CD8-positive, alpha-beta memory T cell (primary cell): ENCODE results near the gene EXOC6B. TPM values are rescaled to one million over a fixed set of nuclear protein-coding genes. Genes with fewer than 3 reads are reported as not detected.
A peak's percentile ranks its signal among the peaks of the same experiment; 100 is the strongest.

Source experiments
- CTCF ChIA-PET: fragments of 350-600 bp; sonication (Branson Sonifier 250); formaldehyde crosslinking; loops from one replicate; lab custom pipeline; 2021; ENCODE audit warnings: antibody characterized with exemption; lab: Charles Lee
- POLR2A ChIA-PET: fragments of 350-600 bp; sonication (Branson Sonifier 250); formaldehyde crosslinking; loops from one replicate; lab custom pipeline; 2021; ENCODE audit warnings: antibody characterized with exemption; lab: Charles Lee
- DNase-seq, 5 donors: peaks; one replicate each; pipeline versions ENCODE4 v3.0.0 to v3.0.0-alpha.2; 2020 to 2022; ENCODE audit warnings: mixed read lengths in 1 of 5
- H3K27ac ChIP-seq: one replicate; pipeline ENCODE4 v1.7.0; 2013; ENCODE audit warnings: low read depth, mild to moderate bottlenecking, low read length, moderate library complexity
- H3K27me3 ChIP-seq: 2 replicates; pipeline ENCODE4 v1.7.0; 2013; ENCODE audit warnings: low read length, mild to moderate bottlenecking; ENCODE audit not compliant: insufficient read depth, poor library complexity, severe bottlenecking
- H3K36me3 ChIP-seq: 2 replicates; pipeline ENCODE4 v1.7.0; 2013; ENCODE audit warnings: mild to moderate bottlenecking, low read length, moderate library complexity; ENCODE audit not compliant: insufficient read depth
- H3K4me1 ChIP-seq: 2 replicates; pipeline ENCODE4 v1.7.0; 2013; ENCODE audit warnings: mild to moderate bottlenecking, low read length, moderate library complexity; ENCODE audit not compliant: insufficient read depth
- H3K4me3 ChIP-seq: 2 replicates; pipeline ENCODE4 v1.7.0; 2013; ENCODE audit warnings: mild to moderate bottlenecking, low read length
- H3K9me3 ChIP-seq: 2 replicates; pipeline ENCODE4 v1.7.0; 2013; ENCODE audit warnings: mild to moderate bottlenecking, low read length
- H3K27ac Mint-ChIP-seq, 8 donors: one replicate each; pipeline ENCODE4 v1.8.0; 2020 to 2021; ENCODE audit warnings: mixed read lengths in 8 of 8, mild to moderate bottlenecking in 6 of 8, inconsistent platforms in 3 of 8, moderate library complexity in 3 of 8
- H3K27me3 Mint-ChIP-seq, 2 donors: one replicate each; pipeline ENCODE4 v1.8.0; 2020 to 2021; ENCODE audit warnings: mixed read lengths in 2 of 2, mild to moderate bottlenecking in 1 of 2, moderate library complexity in 1 of 2
- H3K36me3 Mint-ChIP-seq, 3 donors: one replicate each; pipeline ENCODE4 v1.8.0; 2020 to 2021; ENCODE audit warnings: mixed read lengths in 3 of 3, inconsistent platforms in 1 of 3, mild to moderate bottlenecking in 1 of 3
- H3K4me1 Mint-ChIP-seq, 3 donors: one replicate each; pipeline ENCODE4 v1.8.0; 2020 to 2021; ENCODE audit warnings: mixed read lengths in 3 of 3, inconsistent platforms in 1 of 3, mild to moderate bottlenecking in 1 of 3
- H3K4me3 Mint-ChIP-seq, 7 donors: one replicate each; pipeline ENCODE4 v1.8.0; 2020 to 2021; ENCODE audit warnings: mixed read lengths in 7 of 7, mild to moderate bottlenecking in 6 of 7, moderate library complexity in 4 of 7, inconsistent platforms in 2 of 7
- H3K9me3 Mint-ChIP-seq, 5 donors: one replicate each; pipeline ENCODE4 v1.8.0; 2020 to 2022; ENCODE audit warnings: mixed read lengths in 5 of 5, mild to moderate bottlenecking in 3 of 5, moderate library complexity in 2 of 5, inconsistent platforms in 1 of 5
- polyA plus RNA-seq: library from polyadenylated mRNA; unstranded; fragments of 300-500 nt; fragmentation: Illumina TruSeq; gene quantifications from one replicate; pipeline ENCODE4 v1.2.3, GENCODE V29; 2021
- total RNA-seq, 2 experiments: library from RNA; stranded (reverse); gene quantifications; one replicate each; pipeline ENCODE4 v1.2.3, GENCODE V29; 2021

EXOC6B gene
- total and polyA plus RNA-seq, 3 experiments from 2014 or later: 2.1 to 9.4 (median 7.1) TPM

DNA sequence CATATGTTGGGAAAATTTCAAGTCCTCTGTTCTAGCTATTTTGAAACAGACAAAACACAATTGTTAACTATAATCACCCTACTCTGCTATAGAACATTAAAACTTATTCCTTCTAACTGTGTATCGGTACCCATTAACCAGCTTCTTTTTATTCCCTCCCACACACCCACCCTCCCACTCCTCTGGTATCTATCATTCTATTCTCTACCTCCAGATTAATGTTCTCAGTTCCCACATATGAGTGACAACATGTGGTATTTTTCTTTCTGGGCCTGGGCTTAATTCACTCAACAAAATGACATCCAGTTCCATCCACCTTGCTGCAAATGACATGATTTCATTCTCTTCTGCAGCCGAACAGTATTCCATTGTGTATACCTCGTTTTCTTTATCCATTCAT lies 43.3 kb downstream of the EXOC6B start:
- Histone ChIP-seq H3K4me1 (no peaks in the 10 kb centered on the region), H3K27ac (no peak overlapping the region), H3K9me3 (no peaks in the 10 kb centered on the region), H3K36me3 (no peaks in the 10 kb centered on the region), H3K4me3 (no peak overlapping the region), H3K27me3 (no peaks in the 10 kb centered on the region)
- ChIA-PET POLR2A (no interaction called here), CTCF (no interaction called here)
- Mint-ChIP-seq H3K4me1 (no peaks in the 10 kb centered on the region), H3K27me3 (no peaks in the 10 kb centered on the region), H3K27ac (no peak overlapping the region), H3K4me3 (no peak overlapping the region), H3K9me3 (no peaks in the 10 kb centered on the region), H3K36me3 (peaks cover 0 to 7% (median 6%) of the 10 kb centered on the region in 3 donors)
- no peak for DNase-seq

DNA sequence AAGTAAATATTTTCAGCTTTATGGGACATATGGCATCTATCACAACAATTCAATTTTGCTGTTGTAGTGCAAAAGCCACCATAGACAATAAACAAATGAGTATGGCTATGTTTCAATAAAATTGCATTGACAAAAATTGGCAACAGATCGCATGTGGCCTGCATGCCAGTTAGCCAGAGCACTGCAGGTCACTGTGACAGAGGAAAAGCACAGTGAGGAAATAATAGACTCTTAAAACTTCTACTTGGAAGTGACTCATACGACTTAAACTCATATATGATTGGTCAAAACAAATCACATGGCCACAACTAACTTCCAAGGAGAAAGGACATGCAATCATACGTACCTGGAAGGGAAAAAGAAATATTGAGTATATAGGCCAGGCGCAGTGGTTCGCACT lies 44.4 kb downstream of the EXOC6B start:
- no peaks in the 10 kb centered on the region for H3K27me3 Mint-ChIP-seq
- DNase-seq: no peak
- no peaks in the 10 kb centered on the region for H3K9me3 Mint-ChIP-seq
- Histone ChIP-seq H3K27me3 (no peaks in the 10 kb centered on the region), H3K36me3 (no peaks in the 10 kb centered on the region), H3K4me1 (no peaks in the 10 kb centered on the region), H3K9me3 (no peaks in the 10 kb centered on the region), H3K4me3 (no peak overlapping the region), H3K27ac (no peak overlapping the region)
- ChIA-PET CTCF (no interaction called here), POLR2A (no interaction called here)
- no peak overlapping the region for H3K27ac Mint-ChIP-seq
- H3K4me3 Mint-ChIP-seq: no peak overlapping the region
- H3K4me1 Mint-ChIP-seq: no peaks in the 10 kb centered on the region
- H3K36me3 Mint-ChIP-seq: peaks cover 0 to 7% (median 6%) of the 10 kb centered on the region in 3 donors

DNA sequence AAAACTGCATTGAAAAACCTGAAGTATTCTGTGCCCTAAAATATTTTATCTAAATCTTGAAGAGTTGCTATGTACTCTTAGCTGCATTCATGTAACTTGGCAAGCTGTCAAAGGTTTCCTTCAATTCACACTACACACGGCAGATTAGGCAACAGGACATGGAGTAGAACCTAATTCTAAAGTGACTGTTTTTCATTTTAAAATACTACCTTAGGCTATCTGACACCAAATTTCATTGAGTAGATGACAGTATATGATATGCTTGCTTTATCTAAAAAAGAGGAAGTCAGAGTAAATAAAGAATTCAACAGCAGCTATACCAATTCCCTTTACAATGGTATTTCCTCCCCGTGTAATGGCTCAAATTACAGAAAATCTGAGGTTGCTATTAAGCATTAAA lies 45.4 kb downstream of the EXOC6B start:
- peaks cover 0 to 7% (median 6%) of the 10 kb centered on the region in 3 donors for H3K36me3 Mint-ChIP-seq
- CTCF ChIA-PET: interaction anchor here (1.1 kb wide), 1 partner anchor 82 kb away, joined by 3 read pairs; no protein-coding TSS in a partner anchor
- Histone ChIP-seq H3K4me1 (no peaks in the 10 kb centered on the region), H3K9me3 (no peaks in the 10 kb centered on the region), H3K4me3 (no peak overlapping the region), H3K27ac (no peak overlapping the region), H3K27me3 (no peaks in the 10 kb centered on the region), H3K36me3 (no peaks in the 10 kb centered on the region)
- H3K27ac Mint-ChIP-seq: no peak overlapping the region
- DNase-seq: no peak
- H3K27me3 Mint-ChIP-seq: no peaks in the 10 kb centered on the region
- no peaks in the 10 kb centered on the region for H3K4me1 Mint-ChIP-seq
- POLR2A ChIA-PET: no interaction called here
- H3K9me3 Mint-ChIP-seq: no peaks in the 10 kb centered on the region
- no peak overlapping the region for H3K4me3 Mint-ChIP-seq

DNA sequence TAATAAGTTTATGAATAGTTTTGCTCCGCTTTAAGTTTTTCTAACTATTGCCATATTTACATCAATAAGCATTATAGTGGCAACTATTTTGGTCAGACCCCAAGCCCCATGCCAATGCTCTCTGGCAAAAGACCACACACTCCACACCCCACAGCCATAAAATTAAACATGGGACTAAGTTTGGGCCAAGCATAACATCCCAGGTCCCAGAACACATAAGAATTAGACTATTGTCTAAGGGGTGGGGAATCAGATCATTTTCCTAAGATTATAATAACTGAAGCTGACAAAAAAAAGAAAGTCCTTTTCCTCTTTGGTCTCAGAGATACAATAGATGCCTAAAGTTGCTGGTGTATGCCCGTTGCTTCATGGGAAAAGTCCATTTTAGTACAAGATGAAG lies 46.3 kb downstream of the EXOC6B start:
- H3K27ac ChIP-seq: no peak overlapping the region
- H3K4me1 Mint-ChIP-seq: no peaks in the 10 kb centered on the region
- H3K9me3 Mint-ChIP-seq: no peaks in the 10 kb centered on the region
- ChIA-PET POLR2A (no interaction called here), CTCF (no interaction called here)
- no peak for DNase-seq
- peaks cover 0 to 9% (median 6%) of the 10 kb centered on the region in 3 donors for H3K36me3 Mint-ChIP-seq
- H3K36me3 ChIP-seq: no peaks in the 10 kb centered on the region
- H3K9me3 ChIP-seq: no peaks in the 10 kb centered on the region
- H3K27me3 ChIP-seq: no peaks in the 10 kb centered on the region
- no peaks in the 10 kb centered on the region for H3K4me1 ChIP-seq
- H3K4me3 Mint-ChIP-seq: no peak overlapping the region
- H3K4me3 ChIP-seq: no peak overlapping the region
- H3K27me3 Mint-ChIP-seq: no peaks in the 10 kb centered on the region
- H3K27ac Mint-ChIP-seq: no peak overlapping the region

DNA sequence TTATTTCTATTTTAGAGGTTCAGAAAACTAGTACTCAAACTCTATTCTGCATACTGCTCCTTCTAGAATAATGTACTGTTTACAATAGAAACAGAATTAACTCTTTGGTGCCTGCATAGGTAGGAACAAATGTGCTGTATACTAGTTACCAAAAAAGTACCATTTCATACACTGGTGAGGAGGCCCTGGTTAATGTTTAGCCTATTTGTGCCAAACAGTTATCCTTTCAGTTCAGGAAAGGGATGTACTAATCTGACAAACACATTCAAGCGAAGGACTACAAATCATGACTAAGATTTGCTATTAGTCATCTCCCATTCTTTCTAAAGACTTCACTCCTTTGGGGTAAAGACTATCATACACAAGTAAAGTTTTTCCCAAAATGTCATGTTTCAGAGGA lies 47.4 kb downstream of the EXOC6B start:
- no peak overlapping the region for H3K27ac Mint-ChIP-seq
- Histone ChIP-seq H3K4me3 (no peak overlapping the region), H3K36me3 (no peaks in the 10 kb centered on the region), H3K9me3 (no peaks in the 10 kb centered on the region), H3K4me1 (no peaks in the 10 kb centered on the region), H3K27me3 (no peaks in the 10 kb centered on the region), H3K27ac (no peak overlapping the region)
- H3K4me1 Mint-ChIP-seq: no peaks in the 10 kb centered on the region
- ChIA-PET CTCF (no interaction called here), POLR2A (no interaction called here)
- peaks cover 0 to 3% (median 0%) of the 10 kb centered on the region in 3 donors for H3K36me3 Mint-ChIP-seq
- no peak overlapping the region for H3K4me3 Mint-ChIP-seq
- DNase-seq: no peak
- H3K9me3 Mint-ChIP-seq: no peaks in the 10 kb centered on the region
- no peaks in the 10 kb centered on the region for H3K27me3 Mint-ChIP-seq

DNA sequence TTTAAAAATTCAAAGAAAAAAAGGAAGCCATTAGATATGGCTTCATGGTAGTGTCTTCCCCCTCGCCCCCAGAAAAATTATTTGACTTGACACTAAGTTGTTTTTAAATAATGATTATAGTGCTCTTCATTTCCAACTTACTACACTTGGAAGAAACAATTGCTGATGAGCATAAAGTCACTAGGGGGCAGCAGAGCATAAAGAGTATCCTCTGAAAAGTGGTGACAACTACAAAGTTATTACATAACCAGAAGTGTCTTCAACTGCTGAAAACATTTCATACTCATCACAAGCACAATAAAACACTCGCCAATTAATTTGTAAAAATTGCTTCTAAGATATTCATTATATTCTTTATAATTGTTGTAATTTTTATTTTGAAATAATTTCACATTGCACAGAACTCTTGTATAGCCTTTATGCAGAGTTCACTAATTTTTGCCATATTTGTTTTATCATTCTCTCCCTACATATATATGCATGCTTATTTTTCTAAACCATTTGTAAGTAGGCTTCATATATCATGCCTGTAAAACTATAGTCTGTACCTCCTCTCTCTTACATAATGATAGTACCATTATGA lies 54.9 kb downstream of the EXOC6B start:
- POLR2A ChIA-PET: no interaction called here
- Mint-ChIP-seq H3K27ac (no peak overlapping the region), H3K4me3 (no peak overlapping the region), H3K9me3 (no peaks in the 10 kb centered on the region), H3K4me1 (no peaks in the 10 kb centered on the region), H3K36me3 (peaks cover 0 to 5% (median 3%) of the 10 kb centered on the region in 3 donors), H3K27me3 (no peaks in the 10 kb centered on the region)
- Histone ChIP-seq H3K36me3 (no peaks in the 10 kb centered on the region), H3K4me3 (no peak overlapping the region), H3K27ac (no peak overlapping the region), H3K4me1 (no peaks in the 10 kb centered on the region), H3K27me3 (no peaks in the 10 kb centered on the region), H3K9me3 (no peaks in the 10 kb centered on the region)
- CTCF ChIA-PET: interaction anchor here (1.5 to 2.3 kb wide), 3 partner anchors 88 to 91 kb away, joined by 10 to 18 read pairs (median 12); no protein-coding TSS in a partner anchor
- peak; percentile 14 to 64 (median 53) for DNase-seq

DNA sequence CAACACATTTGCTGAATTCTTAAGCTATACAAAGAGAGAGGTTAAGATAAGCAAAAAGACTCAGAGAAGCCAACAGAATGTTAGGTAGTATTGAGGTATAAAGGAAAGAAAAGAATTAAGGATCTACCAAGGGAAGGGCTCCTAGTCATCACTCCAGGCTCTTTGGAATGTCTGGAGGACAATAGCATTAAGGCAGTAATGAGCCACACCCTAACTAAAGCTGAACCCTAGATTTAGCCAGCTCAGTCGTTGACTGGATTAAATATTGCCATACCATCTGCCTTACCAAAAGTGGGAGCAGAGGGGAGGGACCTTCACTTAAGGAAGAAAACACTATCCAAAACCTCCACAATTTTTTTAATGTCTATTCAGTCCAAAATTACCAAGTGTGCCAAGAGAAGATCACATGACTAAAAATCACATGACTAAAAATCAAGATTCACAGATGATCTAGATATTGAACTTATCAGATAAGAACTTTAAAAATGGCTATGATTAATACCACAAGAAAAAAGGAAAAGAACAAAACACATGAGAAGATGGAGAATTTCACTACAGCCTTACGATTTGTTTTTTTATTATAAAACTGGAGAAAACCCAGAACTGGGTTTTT lies 59.7 kb downstream of the EXOC6B start:
- Histone ChIP-seq H3K27ac (no peak overlapping the region), H3K27me3 (no peaks in the 10 kb centered on the region), H3K4me3 (no peak overlapping the region), H3K9me3 (peaks cover 4% of the 10 kb centered on the region), H3K36me3 (no peaks in the 10 kb centered on the region), H3K4me1 (no peaks in the 10 kb centered on the region)
- Mint-ChIP-seq H3K27me3 (no peaks in the 10 kb centered on the region), H3K27ac (no peak overlapping the region), H3K9me3 (peaks cover 5 to 23% (median 20%) of the 10 kb centered on the region in 5 donors), H3K4me3 (no peak overlapping the region), H3K36me3 (peaks cover 6 to 24% (median 13%) of the 10 kb centered on the region in 3 donors), H3K4me1 (no peaks in the 10 kb centered on the region)
- ChIA-PET CTCF (interaction anchor here (0.7 kb wide), 1 partner anchor 96 kb away, joined by 4 read pairs; no protein-coding TSS in a partner anchor), POLR2A (no interaction called here)
- no peak for DNase-seq

DNA sequence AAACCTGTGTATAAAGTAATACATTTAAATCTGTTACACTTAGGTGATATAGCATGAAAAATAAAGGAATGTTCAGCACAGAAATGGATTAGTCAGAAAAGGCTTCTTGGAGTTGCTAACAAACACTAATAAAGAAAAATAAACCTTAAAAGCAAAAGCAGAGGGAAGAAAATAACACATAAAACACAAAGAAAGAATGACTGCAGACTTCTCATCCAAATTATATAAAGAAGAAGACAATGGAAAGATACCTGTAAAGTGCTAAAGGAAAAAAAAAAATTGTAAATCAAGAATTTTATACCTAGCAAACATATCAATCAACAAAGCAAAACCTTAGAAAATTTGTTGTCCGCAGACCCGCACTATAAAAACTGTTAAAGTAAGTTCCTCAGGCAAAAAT lies 63.6 kb downstream of the EXOC6B start:
- no peaks in the 10 kb centered on the region for H3K36me3 ChIP-seq
- Mint-ChIP-seq H3K4me3 (no peak overlapping the region), H3K9me3 (peaks cover 5 to 28% (median 20%) of the 10 kb centered on the region in 5 donors), H3K36me3 (peaks cover 9 to 41% (median 22%) of the 10 kb centered on the region in 3 donors), H3K27me3 (no peaks in the 10 kb centered on the region), H3K4me1 (no peaks in the 10 kb centered on the region), H3K27ac (no peak overlapping the region)
- DNase-seq: no peak
- CTCF ChIA-PET: no interaction called here
- POLR2A ChIA-PET: no interaction called here
- no peaks in the 10 kb centered on the region for H3K4me1 ChIP-seq
- H3K27ac ChIP-seq: no peak overlapping the region
- H3K9me3 ChIP-seq: peaks cover 4% of the 10 kb centered on the region
- H3K27me3 ChIP-seq: no peaks in the 10 kb centered on the region
- H3K4me3 ChIP-seq: no peak overlapping the region
